H1 (cell line): ENCODE data around the gene DLX4. TPM values are rescaled to one million over a fixed set of nuclear protein-coding genes. Genes with fewer than 3 reads are reported as not detected.

Source experiments
- CTCF ChIA-PET: fragments of 300-600 bp; sonication (Branson Sonifier 250); formaldehyde crosslinking; loops from one replicate; lab custom pipeline; 2021; ENCODE audit not compliant: partially characterized antibody; lab: Charles Lee
- POLR2A ChIA-PET: fragments of 300-600 bp; sonication (Branson Sonifier 250); formaldehyde crosslinking; loops from one replicate; lab custom pipeline; 2021; ENCODE audit warnings: inconsistent platforms; ENCODE audit not compliant: partially characterized antibody; lab: Charles Lee
- DNase-seq, 2 experiments: peaks; one replicate each; pipeline versions ENCODE4 v3.0.0 to v3.0.0-alpha.2; 2010 to 2022; ENCODE audit warnings: low spot score in 2 of 2, low read depth in 1 of 2, mixed read lengths in 1 of 2
- FAIRE-seq: peaks from 2 replicates; lab custom pipeline; 2011; peaks lifted over from hg19 to GRCh38; lab: Jason Lieb, UNC
- H2AFZ ChIP-seq: 2 replicates; pipeline ENCODE4 v1.8.1; 2012; ENCODE audit warnings: low read length, inconsistent platforms
- H2AK5ac ChIP-seq: 2 replicates; pipeline ENCODE4 v1.6.1; 2013; ENCODE audit warnings: low read depth, low read length
- H2BK120ac ChIP-seq: replicated peaks from 2 replicates; pipeline ENCODE3; 2013; ENCODE audit warnings: low read depth, low read length, inconsistent platforms
- H2BK12ac ChIP-seq: 2 replicates; pipeline ENCODE4 v1.6.1; 2013; ENCODE audit warnings: low read depth, low read length
- H2BK15ac ChIP-seq: 2 replicates; pipeline ENCODE4 v1.6.1; 2013; ENCODE audit warnings: low read length
- H2BK20ac ChIP-seq: 2 replicates; pipeline ENCODE4 v1.6.1; 2013; ENCODE audit warnings: low read length
- H2BK5ac ChIP-seq: 2 replicates; pipeline ENCODE4 v1.6.1; 2013; ENCODE audit warnings: low read depth, low read length
- H3K14ac ChIP-seq: 2 replicates; pipeline ENCODE4 v1.6.1; 2013; ENCODE audit warnings: inconsistent platforms; ENCODE audit not compliant: insufficient read length
- H3K18ac ChIP-seq: 2 replicates; pipeline ENCODE4 v1.6.1; 2013; ENCODE audit warnings: low read length; ENCODE audit errors: extremely low read depth
- H3K23ac ChIP-seq: 2 replicates; pipeline ENCODE4 v1.6.1; 2013; ENCODE audit warnings: inconsistent platforms; ENCODE audit not compliant: insufficient read length
- H3K23me2 ChIP-seq: 2 replicates; pipeline ENCODE4 v1.6.1; 2013; ENCODE audit warnings: low read depth, low read length
- H3K27ac ChIP-seq: 2 replicates; pipeline ENCODE4 v1.6.1; 2011; ENCODE audit warnings: low read depth, low read length, inconsistent platforms
- H3K27me3 ChIP-seq, 4 experiments: replicated peaks in 1 of 4; 1 replicate in 1 of 4; 2 replicates in 3 of 4; pipeline versions ENCODE4 v1.6.1 to v1.8.1; 2011 to 2013; ENCODE audit warnings: low read length in 3 of 4, mild to moderate bottlenecking in 3 of 4, inconsistent platforms in 2 of 4, mixed read lengths in 2 of 4, moderate library complexity in 1 of 4; ENCODE audit not compliant: control insufficient read depth in 3 of 4, insufficient read depth in 3 of 4; ENCODE audit errors: extremely low read depth in 1 of 4
- H3K36me3 ChIP-seq, 4 experiments: 2 replicates each; pipeline versions ENCODE4 v1.6.1 to v1.8.1; 2011 to 2013; ENCODE audit warnings: mild to moderate bottlenecking in 4 of 4, low read length in 3 of 4, moderate library complexity in 2 of 4, control low read depth in 1 of 4, inconsistent platforms in 1 of 4; ENCODE audit not compliant: insufficient read depth in 4 of 4, control insufficient read depth in 2 of 4
- H3K4ac ChIP-seq: replicated peaks from 2 replicates; pipeline ENCODE3; 2013; ENCODE audit warnings: low read length, low read depth, mixed read lengths, inconsistent platforms; ENCODE audit not compliant: insufficient read length
- H3K4me1 ChIP-seq, 4 experiments: replicated peaks in 1 of 4; 1 replicate in 1 of 4; 2 replicates in 3 of 4; pipeline versions ENCODE4 v1.6.1 to v1.8.1; 2011 to 2013; ENCODE audit warnings: low read length in 3 of 4, inconsistent platforms in 2 of 4, mixed read lengths in 1 of 4; ENCODE audit not compliant: insufficient read depth in 4 of 4, control insufficient read depth in 3 of 4
- H3K4me2 ChIP-seq, 2 experiments: 2 replicates each; pipeline versions ENCODE4 v1.6.1 to v1.8.1; 2011 to 2013; ENCODE audit warnings: low read depth in 2 of 2, low read length in 2 of 2, control low read depth in 1 of 2, inconsistent platforms in 1 of 2, mild to moderate bottlenecking in 1 of 2; ENCODE audit not compliant: insufficient read depth in 1 of 2
- H3K4me3 ChIP-seq, 4 experiments: fragments of 200-600, 300-600 bp in 1 of 4; sonication (generic), shearing (Covaris generic), sonication (Bioruptor Twin) in 1 of 4; 2 replicates each; pipeline versions ENCODE4 v1.5.1 to v1.8.1; 2011 to 2016; ENCODE audit warnings: low read length in 4 of 4, low read depth in 3 of 4, control low read depth in 2 of 4, inconsistent platforms in 2 of 4, mild to moderate bottlenecking in 2 of 4, mixed read lengths in 1 of 4, moderate library complexity in 1 of 4; ENCODE audit not compliant: insufficient read depth in 2 of 4; ENCODE audit errors: extremely low read depth in 1 of 4
- H3K56ac ChIP-seq: replicated peaks from 2 replicates; pipeline ENCODE3; 2013; ENCODE audit warnings: low read depth, mild to moderate bottlenecking, mixed read lengths, low read length, inconsistent platforms; ENCODE audit not compliant: insufficient read length
- H3K79me1 ChIP-seq: 2 replicates; pipeline ENCODE4 v1.6.1; 2013; ENCODE audit warnings: low read depth, low read length, control low read depth
- H3K79me2 ChIP-seq, 2 experiments: 2 replicates each; pipeline versions ENCODE4 v1.6.1 to v1.8.1; 2012 to 2013; ENCODE audit warnings: low read length in 2 of 2, mild to moderate bottlenecking in 2 of 2, inconsistent platforms in 1 of 2; ENCODE audit not compliant: insufficient read depth in 2 of 2, control insufficient read depth in 1 of 2
- H3K9ac ChIP-seq, 4 experiments: replicated peaks in 1 of 4; 1 replicate in 1 of 4; 2 replicates in 3 of 4; pipeline versions ENCODE4 v1.6.1 to v1.8.1; 2011 to 2013; ENCODE audit warnings: low read depth in 3 of 4, low read length in 3 of 4, control low read depth in 2 of 4, mild to moderate bottlenecking in 2 of 4, moderate library complexity in 2 of 4, inconsistent platforms in 1 of 4; ENCODE audit errors: extremely low read depth in 1 of 4
- H3K9me3 ChIP-seq, 2 experiments: 2 replicates each; pipeline versions ENCODE4 v1.6.1 to v1.8.1; 2012 to 2013; ENCODE audit warnings: mild to moderate bottlenecking in 2 of 2, moderate library complexity in 2 of 2, control low read depth in 1 of 2, inconsistent platforms in 1 of 2, low read depth in 1 of 2, low read length in 1 of 2, mixed read lengths in 1 of 2; ENCODE audit not compliant: insufficient read depth in 2 of 2
- H4K20me1 ChIP-seq, 2 experiments: replicated peaks in 1 of 2; 2 replicates each; pipeline versions ENCODE3 to v1.8.1; 2011 to 2013; ENCODE audit warnings: inconsistent platforms in 2 of 2, low read length in 2 of 2, mild to moderate bottlenecking in 1 of 2; ENCODE audit not compliant: insufficient read depth in 2 of 2, control insufficient read depth in 1 of 2
- H4K5ac ChIP-seq: 2 replicates; pipeline ENCODE4 v1.6.1; 2013; ENCODE audit warnings: low read length, low read depth, mixed read lengths, inconsistent platforms; ENCODE audit not compliant: insufficient read length
- H4K8ac ChIP-seq: 2 replicates; pipeline ENCODE4 v1.8.0; 2013; ENCODE audit warnings: mild to moderate bottlenecking, moderate library complexity, low read length, inconsistent platforms; ENCODE audit not compliant: insufficient read depth; ENCODE audit errors: extremely low read depth
- H4K91ac ChIP-seq: replicated peaks from 2 replicates; pipeline ENCODE3; 2013; ENCODE audit warnings: low read length, mixed read lengths, inconsistent platforms; ENCODE audit not compliant: insufficient read length
- EGR1 ChIP-seq: IDR thresholded peaks from 2 replicates; pipeline ENCODE4 v1.6.1; 2011; ENCODE audit warnings: low read depth, low read length, borderline replicate concordance
- EZH2 ChIP-seq: fragments of 200-600 bp; sonication (generic); IDR thresholded peaks from 2 replicates; pipeline ENCODE4 v1.7.1; 2012; ENCODE audit warnings: low read depth, mild to moderate bottlenecking, moderate library complexity, low read length, inconsistent platforms; ENCODE audit not compliant: severe bottlenecking
- HDAC2 ChIP-seq, 2 experiments: fragments of 300-600 bp in 1 of 2; sonication (generic) in 1 of 2; IDR thresholded peaks; 2 replicates each; pipeline ENCODE4 v1.6.1; 2011 to 2012; ENCODE audit warnings: low read depth in 2 of 2, low read length in 2 of 2, mild to moderate bottlenecking in 2 of 2, moderate library complexity in 2 of 2, borderline replicate concordance in 1 of 2, inconsistent platforms in 1 of 2
- JUN ChIP-seq: IDR thresholded peaks from 2 replicates; pipeline ENCODE4 v1.6.1; 2011; ENCODE audit warnings: low read depth, mild to moderate bottlenecking, improper control_type of control experiment, low read length
- JUND ChIP-seq: IDR thresholded peaks from 2 replicates; pipeline ENCODE4 v1.6.1; 2011; ENCODE audit warnings: mild to moderate bottlenecking, improper control_type of control experiment, low read length
- KDM1A ChIP-seq: fragments of 200-600, 300-600 bp; sonication (generic); IDR thresholded peaks from 2 replicates; pipeline ENCODE4 v1.7.1; 2016; ENCODE audit warnings: mild to moderate bottlenecking, low read length, borderline replicate concordance
- KDM4A ChIP-seq: IDR thresholded peaks from one replicate; pipeline ENCODE4 v1.7.1; 2012; ENCODE audit warnings: low read depth, mild to moderate bottlenecking, moderate library complexity, low read length, inconsistent platforms; ENCODE audit not compliant: severe bottlenecking
- NANOG ChIP-seq: IDR thresholded peaks from 2 replicates; pipeline ENCODE4 v1.6.1; 2011; ENCODE audit warnings: low read length, low read depth, mild to moderate bottlenecking, inconsistent platforms; ENCODE audit not compliant: insufficient read depth, poor library complexity, severe bottlenecking
- SP2 ChIP-seq: IDR thresholded peaks from 2 replicates; pipeline ENCODE4 v1.6.1; 2012; ENCODE audit warnings: mild to moderate bottlenecking, low read length, inconsistent platforms
- TAF7 ChIP-seq: optimal IDR thresholded peaks from 2 replicates; pipeline ENCODE3; 2011; ENCODE audit warnings: low read depth, mild to moderate bottlenecking, inconsistent platforms, low read length, moderate library complexity, borderline replicate concordance
- WGBS, 2 experiments: shearing (Covaris generic) in 1 of 2; methylation state at CpG; one replicate each; pipeline versions ENCODE4 v1.1.6 to v1.1.7; 2013 to 2015; ENCODE audit warnings: low lambda C conversion rate in 2 of 2, mixed read lengths in 2 of 2, inconsistent platforms in 1 of 2, low coverage in 1 of 2, missing lambda C conversion rate in 1 of 2; ENCODE audit not compliant: insufficient replicate concordance in 2 of 2, insufficient coverage in 1 of 2, insufficient read length in 1 of 2; ENCODE audit errors: extremely low coverage in 1 of 2, missing lambda C conversion rate in 1 of 2; 5-methylcytosine and 5-hydroxymethylcytosine counted together
- polyA plus RNA-seq, 7 experiments: library from polyadenylated mRNA; depleted of rRNA in 3 of 7; stranded (reverse) in 5 of 7; unstranded in 2 of 7; fragments of >200 nt in 5 of 7; fragments of 200-250 nt in 2 of 7; gene quantifications; 1 replicate in 5 of 7; 2 replicates in 1 of 7; 4 replicates in 1 of 7; pipeline versions ENCODE4 v1.2.1 to v1.2.3, GENCODE V29; 2011 to 2013; ENCODE audit warnings: missing spikeins in 2 of 7, mixed read lengths in 2 of 7
- total RNA-seq: library from RNA; stranded (reverse); fragmentation: NEBNext Ultra II Directional; extraction: Animal tissue kit (Norgen Biotek cat#: 25700); gene quantifications from 2 replicates; pipeline ENCODE4 v1.2.1, GENCODE V29; 2021

DLX4 gene
- total and polyA plus RNA-seq, 2 of the 8 experiments (the other 6 are each of a cell fraction or from before 2014, with no cell fraction given) = 0.67 to 0.80 TPM

DNA sequence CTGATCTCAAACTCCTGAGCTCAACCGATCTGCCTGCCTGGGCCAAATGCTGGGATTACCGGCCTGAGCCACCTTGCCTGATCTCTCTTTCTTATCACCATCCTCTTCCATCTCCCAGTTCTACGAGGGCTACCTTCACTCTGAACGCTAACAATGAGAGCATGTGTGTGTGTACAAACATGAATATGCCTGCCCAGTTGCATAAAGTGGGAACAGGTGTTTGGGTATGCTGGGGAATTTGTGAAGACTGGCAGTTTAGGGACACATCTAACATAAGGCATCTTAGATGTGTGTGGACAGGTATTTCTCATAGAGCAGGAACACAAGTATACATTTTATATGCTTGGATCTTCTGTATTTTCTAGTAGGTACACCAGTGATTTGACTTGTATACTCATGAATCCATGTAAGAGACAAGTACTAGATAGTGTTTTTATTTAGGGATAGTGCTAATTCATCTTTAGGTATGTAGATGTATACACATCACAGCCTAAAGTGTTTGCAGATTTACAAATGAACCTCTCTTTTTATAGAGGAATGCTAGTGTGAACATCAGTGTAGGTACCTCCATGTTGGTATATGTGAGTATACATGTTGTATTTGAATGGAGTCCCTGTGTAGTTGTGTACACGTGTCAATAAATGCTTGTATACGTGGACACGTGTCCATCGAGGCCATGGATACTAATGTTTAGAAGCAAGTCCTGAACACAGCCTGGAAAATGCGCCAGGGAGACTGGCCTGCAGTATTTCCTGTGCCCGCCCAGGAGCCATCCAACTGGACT, 1.2 kb upstream of the DLX4 start:
- Histone ChIP-seq H2AFZ (no peak overlapping the region), H4K91ac (no peak overlapping the region), H3K4me1 (peaks cover 0 to 41% (median 32%) of the 10 kb centered on the region in 4 experiments; a peak in 6 of 7 replicates), H3K56ac (no peak overlapping the region), H2BK12ac (no peak overlapping the region), H3K23me2 (peaks cover 22% of the 10 kb centered on the region), H3K27ac (no peak overlapping the region), H4K5ac (no peak overlapping the region), H2BK15ac (no peak overlapping the region), H3K9ac (no peak overlapping the region; a peak in 1 of 7 replicates), H2BK20ac (no peak overlapping the region), H3K18ac (no peak overlapping the region), H3K14ac (no peak overlapping the region), H3K9me3 (no peaks in the 10 kb centered on the region), H2BK5ac (no peak overlapping the region), H3K4me2 (peak overlapping the region; percentile 68 to 76), H3K79me1 (no peaks in the 10 kb centered on the region), H2AK5ac (no peak overlapping the region), H4K20me1 (peaks cover 20 to 30% of the 10 kb centered on the region in 2 experiments), H4K8ac (no peak overlapping the region), H3K36me3 (peaks cover 0 to 8% (median 0%) of the 10 kb centered on the region in 4 experiments; a peak in 2 of 8 replicates), H3K27me3 (peaks cover 90 to 100% (median 96%) of the 10 kb centered on the region in 4 experiments), H2BK120ac (no peak overlapping the region), H3K4ac (no peak overlapping the region), H3K79me2 (no peaks in the 10 kb centered on the region), H3K4me3 (peak overlapping the region; percentile 53 to 78 (median 62); a peak in 7 of 8 replicates), H3K23ac (no peak overlapping the region)
- CTCF ChIA-PET = interaction anchor here (1.3 to 2.6 kb wide), 7 partner anchors 9 to 87 kb away, joined by 4 to 22 read pairs (median 9); partner anchors contain the start of gene DLX3
- DNase-seq = no peak
- 24% methylated on average over 10 of the region's 10 CpGs; no CpG with 5 or more reads in 1 of the 2 experiments for WGBS, 2 experiments
- FAIRE-seq = no peak
- POLR2A ChIA-PET = interaction anchor here (0.8 to 1.6 kb wide), 6 partner anchors 10 to 92 kb away, joined by 3 to 5 read pairs (median 3); no protein-coding TSS in a partner anchor
- no peak for TF ChIP-seq HDAC2 (IDR thresholded peaks at IDR 0.05; ENCODE audit: borderline replicate concordance in 1 of 2, low read depth in 2 of 2, low read length in 2 of 2)
- no peak for TF ChIP-seq JUND
- TF ChIP-seq KDM1A = peak; percentile 49; the same call in 1 of the 2 replicates
- TF ChIP-seq JUN = no peak
- peak; percentile 50 for TF ChIP-seq EZH2
- no peak for TF ChIP-seq SP2
- TF ChIP-seq KDM4A = no peak
- no peak for TF ChIP-seq EGR1
- TF ChIP-seq TAF7 = no peak
- TF ChIP-seq NANOG = no peak
